IMR-90 (cell line): Measurements from ENCODE around the gene RAD21L1.

ENCODE experiments used
- CHD1 ChIP-seq: IDR thresholded peaks from 2 replicates; pipeline ENCODE4 v1.6.1; 2012; ENCODE audit warnings: low read depth, low read length, improper control_type of control experiment
- CTCF ChIP-seq: conservative IDR thresholded peaks from 2 replicates; pipeline ENCODE4 v1.5.1; 2012; ENCODE audit warnings: mild to moderate bottlenecking, low read depth, low read length, improper control_type of control experiment
- ELK1 ChIP-seq: fragments of 150-350 bp; IDR thresholded peaks from 2 replicates; pipeline ENCODE4 v1.6.1; 2016; ENCODE audit warnings: low read depth, mild to moderate bottlenecking, low read length, moderate library complexity, borderline replicate concordance
- FOS ChIP-seq: fragments of 150-350 bp; IDR thresholded peaks from 2 replicates; pipeline ENCODE4 v1.6.1; 2016; ENCODE audit warnings: low read depth, low read length
- MAFK ChIP-seq: IDR thresholded peaks from 2 replicates; pipeline ENCODE4 v1.6.1; 2012; ENCODE audit warnings: low read depth, low read length, improper control_type of control experiment
- MXI1 ChIP-seq: IDR thresholded peaks from 2 replicates; pipeline ENCODE4 v1.6.1; 2012; ENCODE audit warnings: low read depth, mild to moderate bottlenecking, low read length, moderate library complexity, borderline replicate concordance
- POLR2A ChIP-seq: IDR thresholded peaks from 2 replicates; pipeline ENCODE4 v1.6.1; 2012; ENCODE audit warnings: mild to moderate bottlenecking, low read depth, low read length
- RAD21 ChIP-seq: IDR thresholded peaks from 2 replicates; pipeline ENCODE4 v1.6.1; 2012; ENCODE audit warnings: low read length, improper control_type of control experiment
- RFX5 ChIP-seq: IDR thresholded peaks from 2 replicates; pipeline ENCODE4 v1.8.0; 2012; ENCODE audit warnings: low read depth, mild to moderate bottlenecking, low read length, moderate library complexity
- SMC3 ChIP-seq: fragments of 150-350 bp; IDR thresholded peaks from 2 replicates; pipeline ENCODE4 v1.6.1; 2016; ENCODE audit warnings: low read depth, mild to moderate bottlenecking, antibody characterized with exemption, low read length, moderate library complexity
- USF2 ChIP-seq: fragments of 150-350 bp; IDR thresholded peaks from 2 replicates; pipeline ENCODE4 v1.6.1; 2017; ENCODE audit warnings: mild to moderate bottlenecking, antibody characterized with exemption, low read length, low read depth

GRCh38 chr20:1177680-1178079 lies 48.2 kb upstream of the RAD21L1 start:
- TF ChIP-seq CTCF (no peak), POLR2A (no peak), RFX5 (no peak), MXI1 (no peak), FOS (no peak), ELK1 (no peak), MAFK (no peak), USF2 (no peak), RAD21 (no peak), SMC3 (no peak), CHD1 (no peak)
